CD1c-positive myeloid dendritic cell (primary cell): Measurements from ENCODE around the gene MED6.

Experiments
- DNase-seq: peaks from one replicate; pipeline ENCODE4 v3.0.0-alpha.2; 2016; ENCODE audit errors: extremely low spot score

The MED6 gene

DNA sequence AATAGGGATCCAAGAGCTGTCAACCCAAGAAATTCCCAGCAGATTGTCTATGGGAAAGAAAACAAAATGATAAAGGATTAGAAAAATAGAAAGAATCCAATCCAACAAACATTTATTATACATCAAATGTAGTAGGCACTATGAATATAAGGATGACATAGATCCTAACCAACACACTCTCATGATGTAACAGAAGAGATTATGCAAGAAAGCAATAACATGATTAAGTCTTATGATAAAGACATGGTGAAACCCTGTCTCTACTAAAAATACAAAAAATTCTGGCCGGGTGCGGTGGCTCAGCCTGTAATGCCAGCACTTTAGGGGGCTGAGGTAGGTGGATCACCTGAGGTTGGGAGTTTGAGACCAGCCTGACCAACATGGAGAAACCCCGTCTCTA lies 2.7 kb downstream of the MED6 start:
- DNase-seq, result no peak

DNA sequence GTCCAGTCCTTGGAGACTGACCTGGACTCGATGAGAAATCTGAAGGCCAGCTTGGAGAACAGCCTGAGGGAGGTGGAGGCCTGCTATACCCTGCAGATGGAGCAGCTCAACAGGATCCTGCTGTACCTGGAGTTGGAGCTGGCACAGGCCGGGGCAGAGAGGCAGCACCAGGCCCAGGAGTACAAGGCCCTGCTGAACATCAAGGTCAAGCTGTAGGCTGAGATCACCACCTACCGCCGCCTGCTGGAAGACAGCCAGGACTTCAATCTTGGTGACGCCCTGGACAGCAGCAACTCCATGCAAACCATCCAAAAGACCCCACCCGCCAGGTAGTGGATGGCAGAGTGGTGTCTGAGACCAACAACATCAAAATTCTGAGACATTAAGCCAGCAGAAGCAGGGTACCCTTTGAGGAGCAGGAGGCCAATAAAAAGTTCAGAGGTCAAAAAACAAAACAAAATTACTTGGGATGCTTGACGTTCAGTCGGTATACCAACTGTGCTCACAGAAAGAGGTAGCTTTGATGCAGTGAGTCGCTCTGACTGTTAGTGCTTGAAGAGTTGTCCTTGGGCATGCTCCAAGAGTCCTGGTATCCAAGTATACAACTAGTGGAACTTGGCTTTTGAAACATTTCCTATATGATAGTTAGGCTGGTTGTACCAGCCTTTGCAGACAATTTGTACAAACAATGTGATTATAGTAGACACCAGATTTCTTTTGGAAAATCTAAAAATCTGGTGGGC lies 4.8 kb downstream of the MED6 start:
- no peak for DNase-seq

DNA sequence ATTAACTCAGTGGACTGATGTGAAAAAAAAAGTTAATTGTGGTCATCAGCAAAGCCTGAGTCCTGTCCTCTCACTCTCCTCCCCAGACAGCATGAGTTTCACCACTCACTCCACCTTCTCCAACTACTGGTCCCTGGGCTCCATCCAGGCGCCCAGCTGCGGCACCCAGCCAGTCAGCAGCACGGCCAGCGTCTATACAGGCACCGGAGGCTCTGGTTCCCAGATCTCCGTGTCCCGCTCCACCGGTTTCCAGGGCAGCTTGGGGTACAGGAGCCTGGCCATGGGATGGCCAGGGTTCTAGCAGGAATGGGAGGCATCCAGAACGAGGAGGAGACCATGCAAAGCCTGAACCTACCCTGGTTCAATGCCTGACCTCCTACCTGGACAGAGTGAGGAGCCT lies 6.0 kb downstream of the MED6 start:
- DNase-seq, result no peak

DNA sequence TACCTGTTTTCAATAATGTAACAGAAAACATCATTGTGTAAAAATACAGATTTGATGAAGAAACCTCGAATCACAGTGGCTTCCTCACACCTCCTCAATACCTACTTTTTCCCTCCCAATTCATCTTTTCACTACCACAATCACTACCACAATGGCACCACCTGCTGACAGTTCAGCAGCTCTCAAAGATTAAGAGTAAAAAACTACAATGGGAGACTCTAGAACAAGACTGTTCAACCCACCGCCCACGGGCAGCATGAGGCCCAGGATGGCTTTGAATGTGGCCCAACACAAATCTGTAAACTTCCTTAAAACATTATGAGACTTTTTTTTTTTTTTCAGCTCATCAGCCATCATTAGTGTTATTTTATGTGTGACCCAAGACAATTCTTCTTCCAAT lies 15.2 kb downstream of the MED6 start:
- DNase-seq, result peak; percentile 12

DNA sequence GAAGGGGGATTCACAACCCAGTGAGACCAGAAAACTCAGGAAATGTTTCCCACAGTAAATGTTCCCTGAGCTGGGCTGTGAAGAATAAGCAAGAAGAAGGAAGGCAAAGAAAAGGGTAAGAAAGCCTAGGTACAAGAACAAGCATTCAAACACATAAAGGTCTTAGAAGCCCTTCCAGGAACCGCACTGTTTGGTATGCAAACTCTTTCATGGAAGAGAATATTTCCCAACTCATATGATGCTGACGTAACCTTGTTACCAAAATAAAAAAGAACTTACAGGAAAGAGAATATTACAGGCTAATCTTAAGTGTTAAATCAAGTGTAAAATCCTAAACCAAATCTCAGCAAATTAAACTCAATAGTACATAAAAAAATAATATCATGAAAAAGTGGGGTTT lies 23.6 kb downstream of the MED6 start:
- DNase-seq, result no peak

DNA sequence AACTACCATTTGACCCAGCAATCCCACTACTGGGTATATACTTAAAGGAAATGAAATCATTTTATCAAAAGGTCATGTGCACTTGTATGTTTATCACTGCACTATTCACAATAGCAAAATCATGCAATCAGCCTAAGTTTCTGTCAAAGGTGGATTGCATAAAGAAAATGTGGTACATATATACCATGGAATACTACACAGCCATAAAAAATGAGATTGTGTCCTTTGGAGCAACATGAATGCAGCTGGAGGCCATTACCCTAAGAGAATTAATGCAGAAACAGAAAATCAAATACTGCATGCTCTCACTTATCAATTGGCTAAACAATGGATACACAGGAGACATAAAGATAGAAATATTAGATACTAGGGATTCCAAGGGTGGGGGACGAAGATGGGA lies 27.4 kb downstream of the MED6 start:
- DNase-seq, result no peak

DNA sequence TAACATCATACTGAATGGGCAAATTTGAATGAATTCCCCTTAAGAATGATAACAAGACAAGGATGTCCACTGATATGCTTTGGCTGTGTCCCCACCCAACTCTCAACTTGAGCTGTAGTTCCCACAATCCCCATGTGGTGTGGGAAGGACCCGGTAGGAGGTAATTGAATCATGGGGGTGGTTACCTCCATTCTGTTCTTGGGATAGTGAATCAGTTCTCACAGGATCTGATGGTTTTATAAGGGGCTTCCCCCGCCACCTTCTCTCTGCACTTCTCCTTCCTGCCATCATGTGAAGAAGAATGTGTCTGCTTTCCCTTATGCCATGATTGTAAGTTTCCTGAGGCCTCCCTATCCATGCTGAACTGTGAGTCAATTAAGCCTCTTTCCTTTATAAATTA lies 29.3 kb downstream of the MED6 start:
- DNase-seq, result no peak

DNA sequence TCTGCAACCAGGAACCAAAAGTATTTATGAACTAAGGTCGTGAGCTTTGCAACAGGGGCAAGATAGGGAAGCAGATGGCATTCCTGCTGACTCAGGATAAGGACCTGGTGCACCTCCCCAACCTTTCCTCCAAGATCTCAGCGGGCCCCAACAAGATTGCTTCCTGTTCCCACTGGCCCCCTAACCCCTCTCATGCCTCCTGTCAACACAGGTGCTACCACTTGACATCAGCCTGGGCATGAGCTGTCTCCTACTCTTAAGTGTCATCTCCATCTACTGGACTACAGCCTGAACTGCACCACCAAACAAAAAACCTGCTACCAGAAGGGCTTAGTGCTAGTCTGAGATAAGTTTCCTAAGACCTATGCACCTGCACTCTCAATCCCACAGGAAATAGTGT lies 32.7 kb downstream of the MED6 start:
- no peak for DNase-seq

DNA sequence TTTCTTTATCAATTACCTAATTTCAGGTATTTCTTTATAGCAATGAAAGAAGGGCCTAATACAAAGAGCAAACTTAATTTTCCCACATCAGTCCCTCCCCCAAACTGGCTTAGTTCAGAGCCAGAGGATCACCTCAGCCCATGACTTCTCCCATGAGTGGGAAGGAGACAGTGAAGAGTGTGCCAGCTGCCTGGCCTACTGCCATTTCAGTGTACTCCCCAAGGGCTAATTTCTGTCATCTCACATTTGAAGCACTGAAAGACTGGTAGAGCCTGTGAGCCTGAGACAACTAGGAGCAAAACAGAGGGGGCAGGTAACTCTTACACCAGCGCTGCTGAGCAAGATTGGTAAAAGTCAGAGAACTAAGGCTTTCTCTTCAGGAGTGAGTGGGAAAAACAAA lies 36.6 kb downstream of the MED6 start:
- DNase-seq, result no peak

DNA sequence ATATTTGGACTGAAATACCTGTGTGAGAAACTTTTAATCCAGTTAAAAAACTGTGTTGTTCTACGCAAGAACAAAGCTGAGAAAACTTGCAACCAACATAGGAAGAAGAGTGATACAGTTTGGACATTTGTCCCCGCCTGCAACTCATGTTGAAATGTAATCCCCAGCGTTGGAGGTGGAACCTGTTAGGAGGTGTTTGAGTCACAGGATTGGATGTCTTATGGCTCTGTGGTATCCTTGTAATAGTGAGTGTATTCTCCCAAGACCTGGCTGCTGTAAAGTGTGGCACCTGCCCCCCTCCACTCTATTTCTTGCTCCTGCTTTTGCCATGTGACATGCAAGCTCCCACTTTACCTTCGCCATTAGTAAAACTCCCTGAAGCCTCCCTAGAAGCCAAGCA lies 37.0 kb downstream of the MED6 start:
- DNase-seq, result no peak

DNA sequence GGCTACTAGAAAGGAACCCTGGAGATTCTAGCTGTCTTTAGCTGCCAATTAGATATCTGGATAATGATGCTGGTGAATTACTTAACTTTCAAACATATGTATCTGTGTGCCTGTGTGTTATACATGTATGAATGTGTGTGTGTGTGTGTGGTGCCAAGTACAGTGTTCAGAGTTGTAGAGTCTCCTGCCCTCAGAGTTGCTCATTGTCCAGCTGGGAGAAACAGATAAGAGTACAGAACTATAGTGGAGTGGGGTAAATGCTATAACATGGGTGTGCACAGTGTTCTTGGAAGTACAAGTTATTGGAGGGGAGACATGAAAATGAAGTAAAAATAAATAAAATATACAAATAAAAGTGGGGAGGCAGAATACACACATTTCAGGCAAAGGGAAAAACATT lies 42.1 kb downstream of the MED6 start:
- no peak for DNase-seq

DNA sequence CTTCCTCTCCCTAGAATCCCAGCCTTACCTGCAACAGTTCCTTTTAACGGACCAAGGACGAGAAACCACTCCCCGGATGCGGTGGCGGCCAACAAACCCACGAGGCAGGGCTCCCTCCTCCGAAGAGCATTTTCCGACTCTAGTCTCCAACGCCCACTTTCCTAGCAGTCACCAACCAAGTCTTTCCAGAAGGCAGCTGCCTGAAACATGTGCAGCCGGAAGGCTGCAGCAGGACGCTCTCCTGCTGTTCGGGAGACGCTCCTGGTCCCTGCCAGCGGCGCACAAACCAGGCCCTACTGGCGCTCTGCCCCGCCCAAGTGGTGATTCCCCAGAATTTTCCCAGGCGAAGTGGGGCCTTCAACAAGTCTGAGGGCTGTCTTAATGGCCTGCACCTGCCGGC lies 44.6 kb downstream of the MED6 start:
- no peak for DNase-seq

DNA sequence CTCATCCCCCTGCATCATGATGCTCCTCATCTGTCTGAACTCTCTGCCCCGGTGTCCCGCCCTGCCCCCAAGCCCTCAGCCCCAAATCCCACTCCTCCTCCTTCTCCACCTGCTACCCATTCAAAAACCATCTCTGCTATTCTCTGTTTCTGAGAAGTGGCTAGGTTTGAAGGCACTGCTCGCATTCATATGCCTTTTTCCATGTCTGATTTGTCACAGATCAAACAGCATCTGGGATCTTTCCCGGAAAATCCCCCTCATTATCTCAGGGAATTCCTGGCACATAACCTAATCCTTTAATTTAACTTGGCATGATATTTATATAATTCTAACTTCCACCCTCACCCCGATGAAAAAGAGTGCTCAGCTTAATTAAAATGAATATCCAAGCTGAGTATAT lies 62.4 kb downstream of the MED6 start:
- DNase-seq, result no peak

DNA sequence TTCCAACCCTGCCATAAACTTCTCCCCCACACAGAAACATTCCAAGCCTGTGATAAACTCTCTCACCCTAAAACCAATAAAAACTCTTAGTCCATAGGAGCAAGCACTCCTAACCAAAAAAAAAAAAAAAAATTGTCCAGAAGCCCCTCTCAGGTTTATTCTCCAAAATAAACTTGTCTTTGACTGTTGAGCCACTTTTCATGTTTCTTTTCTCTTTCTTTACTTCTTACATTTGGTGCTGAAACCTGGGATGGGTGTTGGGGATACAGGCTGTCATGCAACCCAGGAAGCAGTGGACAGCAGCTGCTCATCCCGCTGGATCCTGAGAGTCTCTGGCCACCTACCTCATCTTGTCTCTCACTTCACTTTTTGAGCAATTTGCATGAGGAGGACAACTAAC lies 63.6 kb downstream of the MED6 start:
- DNase-seq, result no peak

DNA sequence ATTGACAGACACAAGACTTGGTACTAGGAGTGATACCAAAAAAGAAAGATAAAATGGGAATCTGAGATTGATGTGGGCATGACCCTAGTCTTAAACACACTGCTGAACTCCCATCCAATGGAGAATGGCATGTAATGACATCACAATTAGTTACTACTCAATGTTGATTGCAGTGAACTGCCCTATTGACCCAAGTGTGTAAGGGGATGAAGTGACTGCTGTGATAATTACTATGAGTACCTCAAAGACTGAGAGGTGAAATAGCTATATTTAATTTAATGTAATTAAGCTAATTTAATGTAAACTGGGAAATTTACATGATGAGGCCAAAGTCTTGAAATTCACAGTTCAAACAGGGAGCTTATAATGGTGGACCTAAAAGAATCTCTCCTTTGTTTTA lies 65.6 kb downstream of the MED6 start, which contains the start of gene ADAM20:
Gene ADAM20 (minus strand): TSS at position 101 of the 400 bp plus-strand sequence. CDS start 10,247 bp downstream, outside the sequence.
- no peak for DNase-seq
